A549 (cell line): Measurements from ENCODE around the gene KLHL24. TPM values are rescaled to one million over a fixed set of nuclear protein-coding genes. Genes with fewer than 3 reads are reported as not detected.

Source experiments
- ATAC-seq, 2 experiments: fragments of 200-7000 bp in 1 of 2; fragments of >200 bp in 1 of 2; cut with Nextera tagmentation in 1 of 2; cut with Tn5 transposase in 1 of 2; 3 replicates each; pipeline versions ENCODE4 v1.8.0 to v1.9.1; 2018 to 2020; ENCODE audit warnings: mild to moderate bottlenecking in 1 of 2, moderate library complexity in 1 of 2
- CTCF ChIA-PET: fragments of 300-600 bp; sonication (Branson Sonifier 250); formaldehyde crosslinking; extraction: SDS; loops from one replicate; lab custom pipeline; 2021; ENCODE audit warnings: antibody characterized with exemption, inconsistent platforms; lab: Yijun Ruan, JAX
- POLR2A ChIA-PET: fragments of 350-600 bp; formaldehyde crosslinking; extraction: SDS; loops from one replicate; lab custom pipeline; 2021; ENCODE audit warnings: antibody characterized with exemption, inconsistent platforms; lab: Yijun Ruan, JAX
- DNase-seq, 2 experiments: peaks; one replicate each; pipeline versions ENCODE4 v3.0.0 to v3.0.0-alpha.2; 2011 to 2016; ENCODE audit warnings: low read depth in 1 of 2, low spot score in 1 of 2
- FAIRE-seq: peaks from 2 replicates; lab custom pipeline; 2011; peaks lifted over from hg19 to GRCh38; lab: Jason Lieb, UNC
- H3K27ac ChIP-seq, 2 experiments: fragments of >200 bp; sonication (Bioruptor Twin); formaldehyde crosslinking; 3 replicates each; pipeline ENCODE4 v1.5.1; 2016 to 2017
- H3K4me1 ChIP-seq: fragments of >200 bp; sonication (Bioruptor Twin); formaldehyde crosslinking; 3 replicates; pipeline ENCODE4 v1.6.1; 2016
- H3K4me2 ChIP-seq: fragments of >200 bp; sonication (Bioruptor Twin); formaldehyde crosslinking; 3 replicates; pipeline ENCODE4 v1.6.1; 2016
- H3K4me3 ChIP-seq: fragments of >200 bp; sonication (Bioruptor Twin); formaldehyde crosslinking; 3 replicates; pipeline ENCODE4 v1.5.1; 2016
- H3K9me3 ChIP-seq: fragments of >200 bp; sonication (Bioruptor Twin); formaldehyde crosslinking; 3 replicates; pipeline ENCODE4 v1.6.1; 2016
- CBX8 ChIP-seq: fragments of 200-600 bp; sonication (generic); IDR thresholded peaks from 2 replicates; pipeline ENCODE4 v1.6.1; 2016
- CHD2 ChIP-seq: fragments of 150-350 bp; IDR thresholded peaks from 2 replicates; pipeline ENCODE4 v1.6.1; 2014; ENCODE audit warnings: low read length; ENCODE audit not compliant: partially characterized antibody
- CTCF ChIP-seq: fragments of >200 bp; sonication (Bioruptor Twin); formaldehyde crosslinking; IDR thresholded peaks from 3 replicates; pipeline ENCODE4 v1.5.1; 2016
- EHMT2 ChIP-seq: fragments of 200-600 bp; sonication (generic); IDR thresholded peaks from 2 replicates; pipeline ENCODE4 v1.6.1; 2016; ENCODE audit warnings: antibody characterized with exemption, low read depth, mild to moderate bottlenecking, moderate library complexity
- ESRRA ChIP-seq: fragments of 150-350 bp; IDR thresholded peaks from 2 replicates; pipeline ENCODE4 v1.6.1; 2014; ENCODE audit warnings: mild to moderate bottlenecking, low read length, borderline replicate concordance
- FOSB ChIP-seq: fragments of 250-450 bp; sonication (Bioruptor Pico); IDR thresholded peaks from 2 replicates; pipeline ENCODE4 v1.5.0; 2020; ENCODE audit warnings: mild to moderate bottlenecking, moderate library complexity
- FOSL2 ChIP-seq, 2 experiments: fragments of 450-650 bp in 1 of 2; fragments of >200 bp in 1 of 2; sonication (Bioruptor Twin) in 1 of 2; formaldehyde crosslinking; IDR thresholded peaks; 2 replicates each; pipeline versions ENCODE4 v1.5.0 to v1.6.1; 2016 to 2020; ENCODE audit warnings: mild to moderate bottlenecking in 1 of 2, moderate library complexity in 1 of 2
- FOXS1 ChIP-seq: fragments of 250-450 bp; sonication (Bioruptor Pico); IDR thresholded peaks from 2 replicates; pipeline ENCODE4 v1.5.0; 2020; ENCODE audit warnings: mild to moderate bottlenecking, moderate library complexity
- GATA3 ChIP-seq: IDR thresholded peaks from 2 replicates; pipeline ENCODE4 v1.6.1; 2012; ENCODE audit warnings: borderline replicate concordance
- JUNB ChIP-seq: fragments of >200 bp; sonication (Bioruptor Twin); formaldehyde crosslinking; IDR thresholded peaks from 2 replicates; pipeline ENCODE4 v1.6.1; 2016
- KDM1A ChIP-seq: fragments of 200-600 bp; sonication (generic); IDR thresholded peaks from 2 replicates; pipeline ENCODE4 v1.6.1; 2016; ENCODE audit warnings: low read depth, mild to moderate bottlenecking
- MAFK ChIP-seq: fragments of 450-650 bp; IDR thresholded peaks from 2 replicates; pipeline ENCODE4 v1.6.1; 2014; ENCODE audit not compliant: partially characterized antibody
- MAZ ChIP-seq: fragments of 150-350 bp; IDR thresholded peaks from 2 replicates; pipeline ENCODE4 v1.6.1; 2014; ENCODE audit warnings: antibody characterized with exemption, low read depth, low read length, borderline replicate concordance
- NFE2L2 ChIP-seq: fragments of 150-350 bp; conservative IDR thresholded peaks from 2 replicates; pipeline ENCODE4 v1.6.1; 2014; ENCODE audit warnings: low read length
- NR3C1 ChIP-seq: fragments of >200 bp; sonication (Bioruptor Twin); formaldehyde crosslinking; IDR thresholded peaks from 3 replicates; pipeline ENCODE4 v1.6.1; 2017
- POLR2A ChIP-seq: IDR thresholded peaks from 2 replicates; pipeline ENCODE4 v1.6.1; 2012; ENCODE audit warnings: mild to moderate bottlenecking, low read length
- POLR2AphosphoS2 ChIP-seq: conservative IDR thresholded peaks from 2 replicates; pipeline ENCODE4 v1.6.1; 2012; ENCODE audit warnings: low read length, improper control_type of control experiment, inconsistent platforms
- RCOR1 ChIP-seq: fragments of 150-350 bp; IDR thresholded peaks from 2 replicates; pipeline ENCODE4 v1.6.1; 2014; ENCODE audit warnings: antibody characterized with exemption, low read length, low read depth
- REST ChIP-seq: fragments of 200-600 bp; sonication (generic); IDR thresholded peaks from 2 replicates; pipeline ENCODE4 v1.6.1; 2016; ENCODE audit warnings: antibody characterized with exemption, mild to moderate bottlenecking, moderate library complexity
- USF2 ChIP-seq: fragments of 450-650 bp; IDR thresholded peaks from 2 replicates; pipeline ENCODE4 v1.6.1; 2014; ENCODE audit warnings: antibody characterized with exemption
- ZC3H11A ChIP-seq: fragments of 450-650 bp; IDR thresholded peaks from 2 replicates; pipeline ENCODE4 v1.6.1; 2014; ENCODE audit warnings: antibody characterized with exemption, mild to moderate bottlenecking
- WGBS: methylation state at CpG from one replicate; pipeline ENCODE4 v1.1.6; 2017; ENCODE audit errors: missing lambda C conversion rate; 5-methylcytosine and 5-hydroxymethylcytosine counted together
- polyA plus RNA-seq, 4 experiments: library from polyadenylated mRNA; depleted of rRNA in 3 of 4; stranded (reverse); fragments of >200 nt; fragmentation: RNase III in 1 of 4; extraction: RNeasy Plus Mini Kit Qiagen cat#74134 plus additional on column Dnase treatment in 1 of 4; gene quantifications; 2 replicates in 3 of 4; 3 replicates in 1 of 4; pipeline ENCODE4 v1.2.3, GENCODE V29; 2011 to 2017

KLHL24 gene
- polyA plus RNA-seq, 2 of the 4 experiments (the other 2 are of a cell fraction), result 4.0 to 11.9 TPM

GRCh38 chr3:183641882-183642281, 6.5 kb downstream of the KLHL24 start:
- Histone ChIP-seq H3K4me2 (no peak overlapping the region), H3K27ac (no peak overlapping the region), H3K4me3 (no peak overlapping the region), H3K4me1 (peaks cover 4% of the 10 kb centered on the region; the same call in 1 of the 3 replicates), H3K9me3 (no peaks in the 10 kb centered on the region)
- TF ChIP-seq EHMT2 (no peak), FOSB (CRISPR knock-in tag) (no peak), KDM1A (no peak), CTCF (no peak), JUNB (no peak), POLR2AphosphoS2 (no peak), CHD2 (no peak), CBX8 (no peak), MAZ (no peak), FOXS1 (no peak), REST (no peak), FOSL2 (IDR thresholded peaks at IDR 0.05) (no peak), FOSL2 (CRISPR knock-in tag; IDR thresholded peaks at IDR 0.05) (no peak), ZC3H11A (no peak), USF2 (no peak), MAFK (no peak), ESRRA (no peak), RCOR1 (no peak), NR3C1 (no peak), GATA3 (no peak)
- FAIRE-seq (no peak), ATAC-seq (no peak), DNase-seq (no peak)
- POLR2A ChIA-PET, result no interaction called here
- CTCF ChIA-PET, result no interaction called here
- WGBS, result 86% methylated on average over 2 of the region's 2 CpGs

- no peak overlapping the region for H3K27ac ChIP-seq
- ChIA-PET CTCF (interaction anchor here (0.9 kb wide), 2 partner anchors 123 to 164 kb away, joined by 3 read pairs; no protein-coding TSS in a partner anchor), POLR2A (interaction anchor here (1.6 kb wide), 1 partner anchor 9 kb away, joined by 3 read pairs; the partner anchor contains the start of gene KLHL24)
- no peak for DNase-seq
- no peak for TF ChIP-seq NFE2L2
- no peak for TF ChIP-seq FOSL2 (IDR thresholded peaks at IDR 0.05)
- no peak for TF ChIP-seq FOSL2 (CRISPR knock-in tag; IDR thresholded peaks at IDR 0.05)
- TF ChIP-seq POLR2A, result no peak
- H3K4me1 ChIP-seq, result no peaks in the 10 kb centered on the region
- WGBS, result 73% methylated on average over 1 of the region's 1 CpG
- no peak overlapping the region for H3K4me3 ChIP-seq
- FAIRE-seq, result no peak
- H3K4me2 ChIP-seq, result no peak overlapping the region
- H3K9me3 ChIP-seq, result no peaks in the 10 kb centered on the region
- no peak for ATAC-seq
Observed at GRCh38 chr3:183644244-183644643, 8.8 kb downstream of the KLHL24 start.
